Fibroblast of skin of left biceps (primary cell): ENCODE measurements around the gene TMEM271.
"Not testable (repeated sequence)": the region's sequence is repeated elsewhere in the genome, so short reads cannot be mapped to it uniquely, and the experiment has no call there.

Source experiments
- DNase-seq, 2 experiments: peaks; one replicate each; pipeline ENCODE4 v3.0.0-alpha.2; 2013; ENCODE audit warnings: low read depth in 2 of 2

The TMEM271 gene

GRCh38 chr4:609400-610050, 33.4 kb upstream of the TMEM271 start:
- no peak for DNase-seq

GRCh38 chr4:608236-608635, 32.1 kb upstream of the TMEM271 start:
- no peak for DNase-seq

- DNase-seq, result no peak
These were observed 29.8 kb upstream of the TMEM271 start for GRCh38 chr4:605702-606425.

GRCh38 chr4:604131-604530, 28.0 kb upstream of the TMEM271 start:
- DNase-seq, result no peak

- DNase-seq, result no peak
These were observed 26.5 kb upstream of the TMEM271 start for GRCh38 chr4:602559-602942.

GRCh38 chr4:601612-602558, 25.8 kb upstream of the TMEM271 start:
- no peak for DNase-seq

- DNase-seq, result no peak
These were observed 24.9 kb upstream of the TMEM271 start for GRCh38 chr4:600850-601515.

- DNase-seq, result no peak
These were observed 24.1 kb upstream of the TMEM271 start for GRCh38 chr4:600166-600565.

GRCh38 chr4:598925-599324, 22.8 kb upstream of the TMEM271 start:
- no peak for DNase-seq

- DNase-seq, result no peak
These were observed 16.9 kb upstream of the TMEM271 start for GRCh38 chr4:592825-593520.

- not testable (repeated sequence) for DNase-seq
These were observed 16.1 kb upstream of the TMEM271 start for GRCh38 chr4:592178-592577.

GRCh38 chr4:590313-590841, 14.3 kb upstream of the TMEM271 start:
- no peak for DNase-seq

GRCh38 chr4:589219-589963, 13.3 kb upstream of the TMEM271 start:
- no peak for DNase-seq

GRCh38 chr4:588351-588849, 12.3 kb upstream of the TMEM271 start:
- DNase-seq, result no peak

- no peak for DNase-seq
These were observed 11.7 kb upstream of the TMEM271 start for GRCh38 chr4:587671-588350.

- no peak for DNase-seq
These were observed 7.7 kb upstream of the TMEM271 start for GRCh38 chr4:583820-584219.

- DNase-seq, result no peak
These were observed 5.8 kb upstream of the TMEM271 start for GRCh38 chr4:581753-582361.

- no peak for DNase-seq
These were observed 5.1 kb upstream of the TMEM271 start for GRCh38 chr4:581181-581580.

GRCh38 chr4:579543-580175, 3.6 kb upstream of the TMEM271 start:
- no peak for DNase-seq
